ENCODE measurements around the gene ADPRHL1. TPM values are rescaled to one million over a fixed set of nuclear protein-coding genes. Genes with fewer than 3 reads are reported as not detected.

Gene ADPRHL1
- total RNA-seq, 1 donor from 2014 or later = 16.7 TPM

DNA sequence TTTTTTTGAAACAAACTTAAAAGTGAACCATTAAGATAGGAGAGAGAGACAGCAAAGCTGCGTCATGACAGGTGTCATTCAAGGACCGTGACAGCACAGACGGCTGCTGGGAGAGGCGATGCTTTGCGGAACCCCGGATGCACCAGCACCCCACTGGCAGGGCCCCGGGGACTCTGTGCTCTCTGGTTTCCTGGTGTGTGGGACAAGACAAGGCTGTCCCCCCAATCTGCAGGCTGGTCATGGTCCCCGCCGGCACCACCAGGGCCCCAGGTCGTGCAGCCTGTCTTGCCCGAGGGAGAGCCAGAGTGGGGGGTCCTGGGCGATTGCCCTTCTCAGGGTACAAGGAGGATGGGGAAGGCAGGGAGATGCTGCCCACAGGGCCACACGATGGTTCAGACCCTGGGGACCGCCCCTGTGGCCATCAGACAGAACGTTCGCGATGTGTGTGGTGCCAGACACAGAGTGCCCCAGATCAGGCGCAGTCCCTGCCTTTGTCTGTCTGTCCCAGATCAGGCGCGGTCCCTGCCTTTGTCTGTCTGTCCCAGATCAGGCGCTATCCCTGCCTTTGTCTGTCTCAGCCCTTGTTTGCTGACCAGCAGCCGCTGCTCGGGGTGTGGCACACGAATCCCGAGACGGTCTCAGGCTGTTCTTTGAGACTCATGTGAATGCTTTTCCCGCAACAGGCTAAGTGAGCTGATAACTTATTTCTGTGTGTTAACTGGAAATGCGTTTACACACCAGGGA, 36.1 kb downstream of the ADPRHL1 start:
- no peak for DNase-seq

DNA sequence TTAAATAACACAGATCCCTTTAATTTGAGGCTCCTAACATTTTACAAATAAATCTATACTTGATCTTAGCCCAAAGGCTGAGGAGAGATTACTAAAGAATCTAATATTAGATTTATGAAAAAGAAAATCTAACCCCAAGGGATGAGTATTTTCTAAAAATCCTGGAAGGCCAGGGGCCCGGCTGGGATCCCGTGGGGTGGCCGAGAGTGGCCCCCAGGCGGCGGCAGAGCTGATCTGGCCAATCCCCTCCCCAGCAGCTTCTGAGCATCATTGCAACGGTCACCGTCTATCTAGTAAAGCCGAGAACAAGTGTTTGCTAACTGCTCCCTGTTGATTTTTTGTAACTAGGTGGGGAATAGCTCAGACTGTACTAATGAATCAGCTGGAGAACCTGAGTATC, 37.5 kb downstream of the ADPRHL1 start:
- DNase-seq = no peak

DNA sequence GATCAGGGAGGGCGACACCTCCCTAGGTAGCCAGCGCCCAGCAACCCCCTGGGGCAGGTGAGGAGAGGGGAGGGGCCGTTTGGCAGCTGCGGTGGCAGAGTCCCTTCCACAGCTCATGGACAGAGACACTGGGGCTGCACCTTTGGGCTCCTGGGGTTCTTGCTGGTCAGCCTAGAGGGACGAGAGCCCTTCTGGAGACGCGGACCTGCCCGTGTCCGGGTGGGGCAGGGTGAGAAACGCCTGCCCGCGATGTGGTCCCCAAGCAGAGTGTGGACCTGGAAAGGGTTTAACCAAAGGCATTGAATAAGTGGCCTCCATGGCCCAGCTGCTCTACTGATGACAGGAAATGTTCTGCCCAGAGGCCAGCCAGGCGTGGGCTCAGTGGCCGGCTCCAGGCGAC, 38.3 kb downstream of the ADPRHL1 start:
- no peak for DNase-seq

DNA sequence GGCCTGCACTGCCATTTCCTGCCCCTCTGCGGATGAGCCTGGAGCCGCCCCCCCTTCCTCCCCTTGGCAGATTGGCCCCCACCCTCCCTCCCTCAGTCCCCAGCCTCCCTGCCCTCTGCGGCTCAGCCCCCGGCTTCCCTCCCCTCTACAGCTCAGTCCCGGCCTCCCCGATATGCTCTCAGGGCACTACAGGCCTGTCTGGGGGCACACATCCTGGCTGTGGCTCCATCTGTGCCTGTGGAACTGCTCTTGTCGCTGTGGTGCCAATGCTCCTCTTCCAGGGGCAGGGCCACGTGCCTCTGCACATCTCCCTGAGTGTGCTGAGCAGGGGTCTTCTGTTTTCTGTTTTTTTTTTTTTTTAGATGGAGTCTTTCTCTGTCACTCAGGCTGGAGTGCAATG, 39.0 kb downstream of the ADPRHL1 start:
- no peak for DNase-seq

DNA sequence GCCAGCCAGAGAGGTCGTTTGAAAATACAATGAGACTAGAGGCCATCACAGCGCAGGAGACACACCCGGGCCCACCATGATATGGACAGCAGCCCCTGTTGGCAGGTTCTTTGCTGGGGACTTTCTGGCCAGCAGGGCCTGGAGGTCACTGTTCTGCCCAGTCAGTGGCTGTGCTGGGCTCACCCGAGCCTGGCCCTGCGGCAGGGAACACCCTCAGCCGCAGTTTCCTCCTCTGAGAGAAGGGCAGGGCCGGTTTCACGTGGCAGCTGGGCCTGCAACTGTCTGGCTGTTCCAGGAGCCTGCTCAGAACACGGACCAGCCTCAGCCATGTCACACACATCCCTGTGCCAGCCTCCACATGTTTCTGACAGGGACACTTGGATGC, 39.4 kb downstream of the ADPRHL1 start:
- no peak for DNase-seq

DNA sequence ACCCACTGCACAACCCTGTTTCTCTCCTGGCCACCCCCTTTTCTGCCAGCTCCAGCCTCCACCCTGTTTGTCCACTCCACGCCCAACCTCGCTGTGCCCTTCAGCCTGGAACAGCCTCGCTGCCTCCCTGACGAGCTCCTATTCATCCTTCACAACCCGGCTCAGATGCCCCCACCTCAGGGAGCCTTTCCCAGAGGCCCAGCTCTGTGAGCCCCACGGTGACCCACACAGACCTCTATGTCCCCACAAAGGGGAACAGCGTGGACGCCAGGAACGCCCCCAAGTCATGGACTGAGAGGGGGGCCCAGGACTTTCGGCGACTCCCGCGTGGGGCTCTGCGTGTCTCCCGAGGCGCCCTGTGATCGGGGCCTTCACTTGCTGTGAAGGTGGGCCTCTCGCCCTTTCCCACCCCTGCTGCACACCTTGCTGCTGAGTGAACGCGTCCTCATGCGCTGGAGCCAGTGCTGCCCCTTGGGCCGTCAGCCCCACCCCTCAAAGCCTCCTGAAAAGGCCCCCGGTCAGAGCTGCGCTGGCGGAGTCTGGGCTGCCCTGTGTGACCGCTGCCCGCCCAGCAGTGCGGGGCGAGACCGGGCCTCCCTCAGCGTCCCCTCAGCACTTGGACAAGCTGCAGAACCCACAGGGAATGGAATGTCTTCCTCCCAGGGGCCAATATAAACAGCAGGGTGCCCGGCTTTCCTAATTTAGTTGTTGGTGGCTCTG, 40.0 kb downstream of the ADPRHL1 start:
- no peak for DNase-seq

DNA sequence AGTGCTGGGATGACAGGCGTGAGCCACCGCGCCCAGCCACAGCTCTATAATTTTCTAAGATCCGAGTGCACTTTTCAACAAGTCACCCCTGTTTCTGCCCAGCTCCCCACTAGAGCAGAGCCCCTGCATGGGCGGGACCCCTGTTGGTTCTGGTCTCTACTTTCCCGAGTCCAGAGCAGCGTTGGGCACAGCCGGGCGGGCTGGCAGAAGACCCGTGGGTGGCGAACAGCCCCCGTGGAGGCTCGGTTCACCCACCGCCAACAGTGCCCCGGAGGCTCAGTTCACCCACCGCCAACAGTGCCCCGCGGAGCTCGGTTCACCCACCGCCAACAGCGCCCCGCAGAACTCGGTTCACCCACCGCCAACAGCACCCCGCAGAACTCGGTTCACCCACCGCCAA, 40.8 kb downstream of the ADPRHL1 start:
- DNase-seq = no peak

DNA sequence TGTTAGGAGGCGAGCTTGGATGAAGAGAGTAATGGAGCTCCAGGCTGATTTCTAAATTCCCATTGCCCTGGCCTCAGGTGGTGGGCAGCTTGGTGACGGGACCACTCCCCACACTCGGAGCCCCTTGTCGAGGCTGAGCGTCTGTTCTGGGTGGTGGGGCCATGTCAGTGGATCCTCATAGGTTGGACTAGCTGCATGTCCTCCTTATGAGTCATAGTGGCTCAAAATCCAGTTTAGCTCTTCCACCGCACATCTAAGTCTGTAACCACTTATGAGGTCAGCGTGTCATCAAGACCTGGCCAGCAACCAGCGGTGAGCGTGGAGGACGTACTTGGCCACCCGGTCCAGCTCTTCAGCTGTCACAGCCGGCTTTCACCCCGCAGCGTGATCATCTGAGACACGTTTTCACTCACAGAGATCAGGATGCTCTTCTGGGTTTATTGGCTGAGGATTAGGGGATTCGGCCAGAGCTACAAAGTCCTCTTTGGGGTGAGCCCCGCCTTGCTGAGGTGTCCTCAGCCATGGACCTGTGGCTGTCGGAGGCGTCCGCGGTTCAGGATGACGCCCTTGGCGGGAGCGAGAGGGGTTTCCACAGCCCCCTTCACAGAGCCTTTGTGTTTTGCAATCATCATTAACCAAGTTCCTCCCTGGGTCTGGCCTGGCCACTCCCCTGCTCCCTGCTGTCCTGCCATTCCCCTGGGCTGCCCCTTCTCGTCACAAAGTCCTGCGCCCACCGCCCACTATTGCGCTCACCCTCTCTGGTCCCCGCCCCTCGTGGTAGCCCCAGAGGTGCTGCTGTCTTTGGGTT, 41.9 kb downstream of the ADPRHL1 start:
- DNase-seq = no peak

DNA sequence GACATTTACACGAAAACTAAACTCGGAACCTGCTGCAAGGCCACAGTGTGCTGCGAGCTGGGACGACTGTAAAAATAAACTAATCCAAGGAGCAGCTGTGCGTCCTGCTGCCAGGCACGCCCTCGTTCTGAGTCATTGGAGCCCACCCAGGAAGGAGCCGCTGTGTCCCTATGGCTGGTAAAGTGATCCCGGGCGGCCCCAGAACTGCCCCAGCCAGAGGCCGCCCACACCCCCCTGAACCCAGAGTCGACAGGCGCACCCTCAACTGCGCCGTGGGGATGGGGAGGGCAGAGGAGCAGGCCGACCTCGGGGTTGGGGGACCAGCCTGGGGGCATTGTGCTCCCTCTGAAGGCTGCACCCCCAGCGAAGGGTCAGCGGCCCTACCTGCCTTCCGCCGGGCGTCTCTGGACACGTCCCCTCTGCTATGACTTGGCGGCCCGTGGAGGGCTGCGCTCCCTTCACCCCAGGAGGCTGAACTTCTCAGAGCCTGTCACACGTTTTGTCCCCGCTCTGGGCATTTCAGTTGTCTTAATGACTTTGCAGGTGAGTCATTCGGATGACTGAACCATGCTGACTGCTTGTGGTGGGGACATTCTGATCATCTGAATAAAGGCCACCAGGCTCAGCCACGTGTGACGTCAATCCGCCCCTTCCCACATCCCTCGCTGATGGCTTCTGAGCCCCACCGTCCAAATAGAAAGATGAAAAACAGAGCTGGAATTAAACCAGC, 42.7 kb downstream of the ADPRHL1 start:
- no peak for DNase-seq

DNA sequence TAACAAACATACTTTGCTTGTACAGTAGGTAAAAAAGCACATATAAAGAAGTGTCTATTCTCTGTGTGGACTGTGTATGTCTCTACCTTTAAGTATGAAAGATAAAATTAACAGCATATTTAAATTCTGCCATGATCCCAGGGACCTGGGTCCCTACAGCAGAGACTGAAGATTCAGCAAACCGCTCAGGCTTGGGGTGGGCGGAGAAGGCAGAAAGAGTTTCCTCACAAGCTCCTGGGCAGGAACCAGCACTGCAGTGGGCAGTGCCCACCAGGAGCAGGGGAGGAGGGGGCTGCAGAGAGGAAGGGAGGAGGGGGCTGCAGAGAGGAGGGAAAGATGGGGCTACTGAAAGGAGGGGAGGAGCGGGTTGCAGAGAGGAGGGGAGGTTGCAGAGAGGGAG, 44.7 kb downstream of the ADPRHL1 start:
- no peak for DNase-seq

DNA sequence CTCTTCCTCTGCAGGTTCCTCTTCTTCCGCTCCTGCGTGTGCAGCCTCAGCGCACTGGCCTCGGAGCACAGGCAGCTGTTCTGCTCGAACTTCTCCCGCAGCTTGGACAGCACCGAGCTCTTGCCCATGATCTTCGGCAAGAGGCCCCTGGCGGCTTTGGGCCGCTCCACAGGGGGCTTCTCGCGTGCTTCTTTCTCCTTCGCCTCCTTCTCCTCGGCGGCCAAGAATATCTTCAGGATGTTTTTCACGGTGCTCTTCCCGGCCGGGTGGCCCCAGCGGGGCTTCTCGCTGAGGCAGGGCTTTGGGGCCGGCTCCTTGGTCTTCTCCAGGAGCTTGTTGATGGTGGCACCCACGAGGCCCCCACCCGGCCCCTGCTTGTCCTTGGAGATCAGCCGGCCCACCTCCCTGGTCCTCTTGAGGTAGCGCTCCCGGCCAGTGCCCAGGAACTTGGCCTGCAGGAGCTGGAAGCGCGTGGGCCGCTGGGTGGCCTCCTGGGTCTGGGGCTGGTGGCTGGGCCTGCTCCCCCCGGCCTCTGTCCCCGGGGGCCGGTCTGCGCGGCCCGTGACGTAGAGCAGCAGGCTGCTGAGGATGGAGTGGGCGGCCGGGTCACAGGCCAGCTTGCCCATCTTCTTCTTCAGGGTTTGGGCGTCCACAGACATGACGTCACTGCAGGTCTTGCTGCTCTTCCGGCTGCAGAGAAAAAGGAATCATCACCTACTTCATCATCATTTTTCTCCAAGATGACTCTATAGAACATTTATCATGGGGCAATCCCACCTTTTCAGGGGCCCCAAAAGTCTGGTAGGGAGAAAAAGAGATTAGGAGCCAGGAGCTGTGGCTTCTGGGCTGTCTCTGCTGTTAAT, 45.5 kb downstream of the ADPRHL1 start:
- DNase-seq = no peak

DNA sequence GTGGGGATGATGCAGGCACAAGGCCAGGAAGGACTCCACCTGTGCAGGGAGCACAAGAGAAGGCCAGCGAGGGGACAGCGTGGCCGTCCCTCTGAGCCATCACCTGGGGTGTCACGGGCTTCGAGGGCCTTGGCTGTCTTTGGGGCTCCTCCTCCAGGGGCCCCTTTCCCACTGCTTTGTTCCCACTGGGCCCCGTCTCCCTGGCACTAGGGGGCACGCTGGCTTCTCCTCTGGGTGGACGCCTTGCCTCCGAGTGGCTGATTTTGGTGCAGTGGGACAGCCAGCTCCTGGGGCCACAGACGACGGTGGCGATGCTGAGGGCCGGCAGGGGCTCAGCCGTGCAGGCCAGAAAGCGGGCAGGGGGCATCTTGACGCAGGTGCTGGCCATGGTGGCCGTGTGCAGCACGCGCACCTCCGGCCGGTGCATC, 46.2 kb downstream of the ADPRHL1 start:
- no peak for DNase-seq

DNA sequence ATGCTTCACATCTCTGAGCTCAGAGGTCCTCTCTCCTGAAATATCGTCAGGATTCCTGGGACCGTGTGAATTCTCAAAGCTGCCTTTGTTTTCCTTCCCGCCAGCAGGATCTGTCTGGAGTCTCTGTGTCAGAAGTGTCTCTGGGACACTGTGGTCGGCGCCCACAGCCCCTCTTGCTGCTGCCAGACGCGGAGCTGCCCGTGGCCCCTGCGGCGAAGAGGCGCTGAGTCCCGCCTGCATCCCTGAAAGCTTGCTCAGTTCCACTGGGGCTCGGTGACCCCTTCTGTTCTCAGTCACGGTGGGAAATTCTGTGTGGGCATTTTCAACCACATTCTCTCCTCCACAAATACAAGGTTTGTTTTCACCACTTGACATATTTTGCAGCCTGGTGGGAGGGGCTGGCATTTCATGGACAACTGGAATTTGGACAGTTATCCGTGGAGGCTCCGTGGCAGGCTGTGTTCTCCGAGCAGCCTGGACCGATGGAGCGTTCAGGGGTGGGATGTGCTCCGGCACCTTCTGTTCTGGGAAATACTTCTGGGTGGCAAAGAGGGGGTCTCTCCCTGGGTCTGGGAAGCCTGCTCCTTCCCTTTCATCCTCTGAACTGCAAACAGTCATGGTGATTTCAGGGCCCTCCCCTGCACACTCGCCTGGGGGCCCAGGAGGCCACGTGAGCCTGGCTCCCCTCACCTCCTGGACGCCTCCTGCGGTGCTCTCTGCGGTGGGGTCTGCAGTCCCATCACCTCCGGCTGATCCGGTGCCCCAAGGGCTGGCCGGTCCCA, 46.8 kb downstream of the ADPRHL1 start:
- DNase-seq = no peak

DNA sequence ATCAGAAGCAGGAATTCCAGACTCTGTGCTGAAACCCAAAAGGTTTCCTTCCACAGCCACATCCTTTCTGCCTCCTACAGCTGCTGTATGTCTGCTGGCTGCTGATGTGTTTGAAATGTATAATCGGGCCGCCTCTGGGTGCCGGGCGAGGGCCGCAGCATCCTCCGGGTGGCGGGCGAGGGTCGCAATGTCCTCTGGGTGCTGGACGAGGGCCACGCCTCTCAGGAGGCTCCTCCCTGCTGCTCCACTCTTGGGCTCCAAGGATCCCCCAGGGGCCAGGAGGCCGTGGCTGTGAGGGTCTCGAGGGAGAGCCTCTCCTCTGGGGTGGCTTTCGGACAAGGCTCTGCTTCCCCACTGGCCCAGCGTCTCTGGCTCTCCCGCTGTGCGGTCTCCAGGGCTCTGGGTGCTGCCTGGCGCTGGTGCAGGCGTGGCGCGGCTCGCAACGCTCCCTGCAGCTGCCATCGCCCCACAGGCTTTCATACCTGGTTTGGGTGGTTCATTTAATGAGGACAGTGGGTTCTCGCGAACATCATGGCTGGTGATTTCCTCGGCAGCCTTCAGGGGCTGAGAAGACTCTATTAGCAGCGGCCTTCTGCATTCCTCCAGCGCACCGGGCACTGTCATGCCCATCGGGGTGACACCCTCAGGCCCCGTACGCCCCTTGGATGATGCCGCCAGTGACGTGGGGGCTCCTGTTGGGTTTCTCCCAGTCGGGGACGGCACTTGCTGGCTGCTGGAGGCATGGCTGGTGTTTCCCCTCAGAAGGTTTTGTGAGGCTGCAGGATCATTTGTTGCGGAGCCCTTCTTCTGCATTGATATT, 47.6 kb downstream of the ADPRHL1 start:
- no peak for DNase-seq

DNA sequence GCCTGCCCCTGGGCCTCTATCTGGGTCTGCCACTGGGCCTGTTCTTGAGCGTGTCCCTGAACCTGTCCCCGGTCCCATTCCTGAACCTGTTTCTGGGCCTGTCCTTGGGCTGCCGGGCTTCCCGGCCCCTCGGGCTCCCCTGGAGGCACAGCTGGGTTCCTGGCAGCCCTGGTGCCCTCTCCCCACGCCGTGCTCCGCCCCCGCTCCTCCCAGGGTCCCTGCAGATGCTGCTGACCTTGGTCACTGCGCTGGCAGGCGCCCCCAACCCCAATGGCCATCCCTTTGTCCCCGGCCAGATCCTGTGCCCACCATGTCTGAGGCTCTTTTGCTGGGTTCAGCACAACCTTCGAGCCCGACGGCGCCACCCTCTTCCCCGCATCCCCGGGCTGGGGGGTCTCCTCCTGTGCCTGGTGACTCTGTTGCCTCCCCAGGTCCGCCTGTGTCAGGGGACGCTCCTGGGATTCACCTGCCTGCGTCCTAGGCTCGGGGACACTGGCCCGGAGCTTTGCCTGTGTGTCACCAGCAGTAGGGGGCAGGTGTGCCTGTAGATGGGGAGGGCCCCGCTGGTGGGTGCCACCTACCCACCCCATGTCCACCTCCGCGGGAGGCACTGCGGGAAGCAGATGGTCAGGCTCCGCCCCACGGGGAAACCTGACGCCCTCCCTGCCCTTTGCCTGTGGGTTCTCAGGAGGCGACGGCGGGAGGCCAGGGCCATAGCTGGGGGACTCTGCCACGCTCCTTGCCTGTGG, 48.4 kb downstream of the ADPRHL1 start:
- no peak for DNase-seq

DNA sequence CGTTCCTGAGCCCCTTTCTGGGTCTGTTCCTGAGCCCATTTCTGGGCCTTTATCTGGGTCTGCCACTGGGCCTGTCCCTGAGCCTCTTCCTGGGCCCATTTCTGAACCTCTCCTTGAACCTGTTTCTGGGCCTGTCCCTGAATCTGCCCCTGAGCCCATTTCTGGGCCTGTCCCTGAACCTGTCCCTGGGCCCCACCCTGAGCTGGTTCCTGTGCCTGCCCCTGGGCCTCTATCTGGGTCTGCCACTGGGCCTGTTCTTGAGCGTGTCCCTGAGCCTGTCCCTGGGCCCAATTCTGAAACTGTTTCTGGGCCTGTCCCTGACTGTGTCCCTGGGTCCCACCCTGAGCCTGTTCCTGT, 48.9 kb downstream of the ADPRHL1 start:
- no peak for DNase-seq

DNA sequence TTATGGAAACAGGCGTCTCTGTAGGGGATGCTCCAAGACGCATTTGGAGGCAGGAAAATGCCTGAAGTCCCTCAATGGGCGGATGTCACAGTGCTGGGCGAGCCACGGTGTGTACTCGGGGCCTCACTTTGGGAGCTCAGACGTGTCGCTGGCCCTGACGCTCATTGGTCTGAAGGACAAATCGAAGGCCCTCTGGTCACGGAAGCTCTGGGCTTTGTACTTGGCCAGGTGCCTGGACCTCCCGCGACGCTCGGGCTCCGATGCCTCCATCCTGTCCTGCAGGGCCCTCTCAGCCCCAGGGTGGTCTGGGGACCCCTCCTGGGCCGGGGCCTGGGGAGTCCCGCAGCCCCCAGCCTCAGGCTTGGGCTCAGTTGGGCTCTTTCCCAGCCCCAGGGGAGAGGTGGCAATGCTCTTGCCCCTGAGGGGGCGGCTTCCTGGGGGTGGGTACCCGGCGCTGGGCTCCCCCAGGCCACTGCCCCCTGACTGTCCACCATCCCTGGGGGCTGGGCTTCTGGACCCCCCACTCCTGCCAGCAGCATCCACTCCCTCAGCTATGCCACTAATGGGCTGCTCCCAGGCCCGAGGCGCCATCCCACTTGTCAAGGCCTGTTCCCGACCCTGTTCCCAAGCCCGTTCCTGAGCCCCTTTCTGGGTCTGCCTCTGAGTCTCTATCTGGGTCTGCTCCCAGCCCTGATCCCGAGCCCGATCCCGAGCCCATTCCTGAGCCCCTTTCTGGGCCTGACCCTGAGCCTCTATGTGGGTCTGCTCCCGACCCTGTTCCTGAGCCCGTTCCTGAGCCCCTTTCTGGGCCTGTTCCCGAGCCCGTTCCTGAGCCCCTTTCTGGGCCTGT, 49.8 kb downstream of the ADPRHL1 start:
- DNase-seq = no peak

Measured in skin of body (tissue), 2 donors.